GM12872 (cell line): ENCODE data around the gene ATP5MC2.

Experiments
- CTCF ChIP-seq: IDR thresholded peaks from 3 replicates; pipeline ENCODE4 v1.5.1; 2011; ENCODE audit warnings: low read depth, mild to moderate bottlenecking, low read length, moderate library complexity; ENCODE audit not compliant: insufficient read depth

ATP5MC2 gene

GRCh38 chr12:53686436-53686835, 10.6 kb upstream of the ATP5MC2 start:
- no peak for TF ChIP-seq CTCF

DNA sequence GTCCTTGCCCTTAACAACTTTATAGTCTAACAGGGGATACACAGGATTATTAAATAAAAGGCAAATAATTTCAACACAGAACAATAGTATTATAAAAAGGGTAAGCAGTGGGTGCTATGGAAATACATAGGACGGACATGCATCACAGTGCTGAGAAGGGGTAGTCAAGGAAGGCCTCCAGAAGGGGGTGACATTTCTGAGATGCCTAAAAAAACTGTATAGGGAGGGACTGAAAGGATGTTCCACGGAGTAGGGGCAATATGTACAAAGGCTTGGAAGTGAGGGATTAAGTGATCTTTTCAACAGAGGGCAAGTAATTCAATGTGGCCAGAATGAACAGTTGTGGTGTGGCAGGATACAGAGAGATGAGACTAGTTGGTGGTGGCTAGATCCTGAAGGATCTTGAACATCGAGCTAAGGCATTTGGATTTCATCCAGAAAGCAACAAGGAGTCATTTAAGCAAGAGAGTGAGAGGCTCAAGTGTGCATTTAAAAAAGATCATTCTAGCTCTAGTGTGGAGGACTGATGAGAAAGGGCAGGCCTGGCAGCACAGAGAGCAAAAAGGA, 8.9 kb upstream of the ATP5MC2 start:
- TF ChIP-seq CTCF, result no peak

DNA sequence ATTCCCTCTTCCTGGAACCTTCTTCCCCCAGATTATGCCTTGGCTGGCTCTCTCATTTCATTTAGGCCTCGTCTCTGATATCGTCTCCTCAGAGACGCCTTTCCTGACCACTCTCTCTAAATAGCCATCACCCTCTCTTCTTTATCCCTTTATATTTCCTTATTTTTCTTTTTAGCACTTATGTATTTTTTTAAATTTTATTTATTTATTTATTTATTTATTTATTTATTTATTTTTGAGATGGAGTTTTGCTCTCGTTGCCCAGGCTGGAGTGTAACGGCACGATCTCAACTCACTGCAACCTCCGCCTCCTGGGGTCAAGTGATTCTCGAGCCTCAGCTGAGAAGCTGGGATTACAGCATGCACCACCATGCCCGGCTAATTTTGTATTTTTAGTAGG, 8.1 kb upstream of the ATP5MC2 start:
- TF ChIP-seq CTCF, result no peak

GRCh38 chr12:53683494-53683893, 7.6 kb upstream of the ATP5MC2 start:
- no peak for TF ChIP-seq CTCF

DNA sequence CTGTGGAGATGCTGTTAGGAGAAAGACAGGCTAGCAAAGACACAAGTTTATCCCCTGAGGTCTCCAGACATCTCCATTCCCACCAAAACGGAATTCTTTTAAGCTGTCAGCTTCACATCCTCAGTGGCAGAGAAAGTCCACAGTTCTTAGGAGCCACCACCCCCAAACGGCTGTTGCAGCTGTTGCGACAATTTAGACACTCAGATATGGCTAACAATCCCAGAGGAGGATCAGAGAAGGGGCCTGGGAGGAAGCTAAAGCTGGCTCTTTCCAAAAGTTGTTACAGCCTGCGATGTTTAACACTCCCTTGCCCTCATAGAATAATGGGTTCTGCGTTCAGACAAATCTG, 1.9 kb upstream of the ATP5MC2 start:
- TF ChIP-seq CTCF, result no peak

GRCh38 chr12:53677016-53677799, 1.3 kb upstream of the ATP5MC2 start:
- no peak for TF ChIP-seq CTCF

DNA sequence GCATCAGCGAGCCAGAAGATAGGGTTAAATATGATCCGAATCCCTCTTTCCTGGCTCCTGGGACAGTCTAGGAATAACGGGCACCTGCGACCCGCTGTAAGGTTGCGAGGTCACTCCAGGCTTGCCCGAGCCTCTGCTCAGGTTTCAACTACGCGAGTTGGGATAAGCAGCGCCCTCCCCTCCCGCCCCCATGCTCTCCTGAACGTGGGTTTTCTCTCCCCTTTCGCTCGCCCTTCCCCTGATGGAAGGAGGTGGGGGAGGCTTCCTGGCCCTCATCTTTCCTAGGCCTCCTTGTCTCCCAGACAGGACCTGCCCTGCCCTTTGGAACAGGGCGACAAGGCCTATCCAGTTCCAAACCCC, 753 bp upstream of the ATP5MC2 start:
- TF ChIP-seq CTCF, result no peak
